Neutrophil (primary cell): Measurements from ENCODE around the gene ANTXR1.

Experiments used
- H3K27ac ChIP-seq: fragments of 200-600 bp; sonication (generic); 2 replicates; pipeline ENCODE4 v1.5.1; 2016; ENCODE audit warnings: mild to moderate bottlenecking, moderate library complexity
- H3K27me3 ChIP-seq: fragments of 200-600 bp; sonication (generic); 2 replicates; pipeline ENCODE4 v1.6.0; 2016; ENCODE audit warnings: mild to moderate bottlenecking
- H3K36me3 ChIP-seq: fragments of 200-600 bp; sonication (generic); 2 replicates; pipeline ENCODE4 v1.5.1; 2017
- H3K4me1 ChIP-seq, 2 experiments: fragments of 200-600 bp in 1 of 2; sonication (generic) in 1 of 2; 1 replicate in 1 of 2; 2 replicates in 1 of 2; pipeline versions ENCODE4 v1.5.1 to v1.6.1; 2013 to 2016; ENCODE audit warnings: low read depth in 1 of 2, low read length in 1 of 2, mild to moderate bottlenecking in 1 of 2, moderate library complexity in 1 of 2; ENCODE audit not compliant: control insufficient read depth in 1 of 2, insufficient read depth in 1 of 2
- H3K4me3 ChIP-seq, 2 experiments: fragments of 200-600 bp in 1 of 2; sonication (generic) in 1 of 2; 1 replicate in 1 of 2; 2 replicates in 1 of 2; pipeline ENCODE4 v1.5.1; 2013 to 2016; ENCODE audit warnings: low read depth in 1 of 2, low read length in 1 of 2, mild to moderate bottlenecking in 1 of 2, moderate library complexity in 1 of 2
- H3K9me3 ChIP-seq: fragments of 200-600 bp; sonication (generic); 2 replicates; pipeline ENCODE4 v1.5.1; 2016
- TF ChIP-seq, protein P1 (sequence below): fragments of 200-600 bp; sonication (generic); IDR thresholded peaks from 2 replicates; pipeline ENCODE4 v1.5.1; 2016; ENCODE audit warnings: antibody characterized with exemption

The ANTXR1 gene

DNA sequence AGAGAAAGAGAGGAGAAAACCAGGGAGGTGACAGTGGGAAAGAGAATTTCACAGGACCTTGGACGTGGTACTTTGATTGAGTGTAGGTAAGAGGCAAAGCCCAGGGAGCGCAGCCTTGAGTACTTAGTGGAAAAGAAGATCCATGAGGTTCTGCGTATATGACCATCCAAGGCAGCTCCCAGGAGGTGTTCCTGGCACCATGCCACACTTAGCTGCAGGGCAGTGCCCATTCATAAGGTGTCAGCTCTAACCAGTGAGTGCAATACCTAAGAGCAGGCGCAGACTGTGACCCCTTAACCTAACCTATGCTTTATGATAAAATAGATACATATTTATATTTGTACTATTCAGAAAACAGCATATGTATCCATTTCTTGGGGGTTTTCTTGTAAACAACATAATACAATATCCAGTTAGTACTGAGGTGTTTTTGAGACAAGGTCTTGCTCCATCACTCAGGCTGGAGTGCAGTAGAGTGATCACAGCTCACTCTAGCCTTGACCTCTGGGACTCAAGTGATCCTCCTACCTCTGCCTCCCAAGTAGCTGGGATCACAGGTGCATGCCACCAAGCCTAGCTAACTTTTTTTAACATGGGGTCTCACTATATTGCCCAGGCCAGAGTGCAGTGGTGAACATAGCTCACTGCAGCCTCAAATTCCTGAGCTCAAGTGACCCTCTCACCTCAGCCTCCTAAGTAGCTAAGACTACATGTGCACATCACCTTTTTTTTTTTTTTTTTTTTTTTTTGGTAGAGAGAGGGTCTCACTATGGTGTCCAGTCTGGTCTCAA, 199.5 kb downstream of the ANTXR1 start:
- Histone ChIP-seq H3K9me3 (no peaks in the 10 kb centered on the region), H3K27me3 (no peaks in the 10 kb centered on the region), H3K4me3 (no peak overlapping the region), H3K27ac (no peak overlapping the region), H3K36me3 (no peaks in the 10 kb centered on the region), H3K4me1 (no peaks in the 10 kb centered on the region)
- TF ChIP-seq, protein P1, sequence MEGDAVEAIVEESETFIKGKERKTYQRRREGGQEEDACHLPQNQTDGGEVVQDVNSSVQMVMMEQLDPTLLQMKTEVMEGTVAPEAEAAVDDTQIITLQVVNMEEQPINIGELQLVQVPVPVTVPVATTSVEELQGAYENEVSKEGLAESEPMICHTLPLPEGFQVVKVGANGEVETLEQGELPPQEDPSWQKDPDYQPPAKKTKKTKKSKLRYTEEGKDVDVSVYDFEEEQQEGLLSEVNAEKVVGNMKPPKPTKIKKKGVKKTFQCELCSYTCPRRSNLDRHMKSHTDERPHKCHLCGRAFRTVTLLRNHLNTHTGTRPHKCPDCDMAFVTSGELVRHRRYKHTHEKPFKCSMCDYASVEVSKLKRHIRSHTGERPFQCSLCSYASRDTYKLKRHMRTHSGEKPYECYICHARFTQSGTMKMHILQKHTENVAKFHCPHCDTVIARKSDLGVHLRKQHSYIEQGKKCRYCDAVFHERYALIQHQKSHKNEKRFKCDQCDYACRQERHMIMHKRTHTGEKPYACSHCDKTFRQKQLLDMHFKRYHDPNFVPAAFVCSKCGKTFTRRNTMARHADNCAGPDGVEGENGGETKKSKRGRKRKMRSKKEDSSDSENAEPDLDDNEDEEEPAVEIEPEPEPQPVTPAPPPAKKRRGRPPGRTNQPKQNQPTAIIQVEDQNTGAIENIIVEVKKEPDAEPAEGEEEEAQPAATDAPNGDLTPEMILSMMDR = no peak

DNA sequence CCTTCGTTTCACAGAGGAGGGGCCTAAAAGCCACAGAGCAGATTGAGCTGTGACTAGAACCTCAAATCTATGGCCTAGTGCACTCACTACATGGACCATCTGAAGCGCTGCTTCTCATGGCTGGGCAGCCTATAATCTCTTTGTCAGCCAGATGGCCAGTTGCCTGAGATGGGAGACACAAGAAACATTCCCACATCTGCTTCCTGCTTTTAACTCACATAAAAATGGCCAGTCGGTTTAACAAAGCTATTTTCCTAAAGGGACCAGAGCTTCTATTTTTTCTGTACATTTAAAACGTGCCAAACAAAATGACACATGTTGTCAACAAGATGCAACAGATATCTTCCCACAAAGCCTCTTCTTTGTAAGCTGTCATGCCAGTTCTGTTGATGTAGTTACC, 200.2 kb downstream of the ANTXR1 start:
- Histone ChIP-seq H3K4me3 (no peak overlapping the region), H3K27me3 (no peaks in the 10 kb centered on the region), H3K4me1 (no peaks in the 10 kb centered on the region), H3K27ac (no peak overlapping the region), H3K9me3 (no peaks in the 10 kb centered on the region), H3K36me3 (no peaks in the 10 kb centered on the region)
- TF ChIP-seq, protein P1 = no peak

DNA sequence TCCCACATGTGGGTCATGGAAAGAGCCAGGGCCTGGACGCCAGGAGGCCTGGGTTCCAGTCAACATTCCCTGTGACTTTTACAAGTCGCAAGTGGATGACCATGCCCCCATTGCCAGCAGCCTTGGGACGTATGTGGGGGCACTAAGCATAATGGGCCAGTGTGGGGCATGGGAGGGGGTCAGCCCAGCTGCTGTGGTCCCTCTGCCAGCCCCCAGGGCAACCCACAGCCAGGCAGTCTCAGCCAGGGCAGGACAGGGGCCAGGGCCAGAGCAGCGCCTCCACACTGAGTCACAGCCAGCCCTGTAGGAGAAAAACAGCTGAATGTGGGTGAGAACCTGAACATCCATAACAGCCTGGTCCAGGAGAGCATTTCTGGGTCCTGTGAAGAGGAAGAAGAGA, 200.8 kb downstream of the ANTXR1 start:
- Histone ChIP-seq H3K36me3 (no peaks in the 10 kb centered on the region), H3K27me3 (no peaks in the 10 kb centered on the region), H3K4me3 (no peak overlapping the region), H3K4me1 (no peaks in the 10 kb centered on the region), H3K9me3 (no peaks in the 10 kb centered on the region), H3K27ac (no peak overlapping the region)
- TF ChIP-seq, protein P1 = no peak

DNA sequence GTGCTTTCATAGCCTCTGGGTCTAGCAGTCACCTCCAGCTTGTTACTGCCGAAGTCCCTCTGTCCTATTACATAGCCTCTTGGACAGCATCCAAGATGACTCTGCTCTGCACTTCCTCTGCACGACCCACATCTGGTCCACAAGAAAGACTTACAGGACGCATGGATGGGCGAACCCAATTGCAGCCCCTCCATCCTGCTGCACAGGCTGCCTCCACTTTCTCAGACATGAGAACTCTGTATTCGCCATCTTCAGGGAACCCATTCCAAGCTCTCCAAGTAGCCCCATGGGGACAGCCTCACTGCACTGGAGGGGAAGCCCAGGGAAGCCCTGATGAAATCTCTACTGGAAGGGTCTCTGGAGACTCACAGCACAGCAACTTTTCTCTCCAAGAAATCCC, 201.9 kb downstream of the ANTXR1 start:
- Histone ChIP-seq H3K27ac (no peak overlapping the region), H3K9me3 (no peaks in the 10 kb centered on the region), H3K4me1 (no peaks in the 10 kb centered on the region), H3K4me3 (no peak overlapping the region), H3K36me3 (no peaks in the 10 kb centered on the region), H3K27me3 (no peaks in the 10 kb centered on the region)
- TF ChIP-seq, protein P1 = no peak

DNA sequence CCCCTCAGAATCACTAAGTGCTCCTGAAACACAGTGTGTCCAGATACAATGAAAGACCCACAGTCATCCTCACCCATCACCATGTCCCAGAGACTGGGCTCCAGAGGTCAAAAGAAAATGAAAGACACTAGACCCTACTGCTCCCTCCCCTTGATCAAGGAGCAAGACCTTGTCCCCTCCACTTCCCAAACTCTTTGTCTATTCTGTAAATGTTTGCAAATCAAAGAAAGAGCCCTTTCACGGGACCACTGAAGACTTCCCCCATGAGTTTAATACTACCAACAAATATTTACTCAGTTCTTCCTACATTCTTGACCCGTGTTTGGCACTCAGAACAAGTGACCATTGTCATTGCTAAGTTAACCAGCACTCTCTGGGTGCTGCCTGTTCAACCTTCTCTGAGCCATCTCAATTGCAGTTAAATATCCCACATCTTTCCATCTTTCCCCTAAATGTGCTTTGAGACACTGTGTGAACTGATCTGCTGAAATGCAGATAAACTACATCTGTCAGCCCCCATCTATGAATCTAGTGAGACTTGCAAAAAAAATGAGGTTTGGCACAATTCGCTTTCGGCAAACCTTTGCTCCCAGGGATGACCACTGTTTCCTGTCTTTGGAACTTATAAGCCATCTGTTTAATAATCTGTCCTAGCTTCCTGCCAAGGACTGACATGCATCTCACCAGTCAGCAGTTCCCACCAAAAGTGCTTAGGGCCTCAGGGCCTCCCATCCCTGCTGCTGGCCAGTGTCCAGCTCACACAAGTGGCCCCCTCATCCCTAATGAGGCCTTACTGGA, 203.8 kb downstream of the ANTXR1 start:
- Histone ChIP-seq H3K27me3 (no peaks in the 10 kb centered on the region), H3K4me1 (no peaks in the 10 kb centered on the region), H3K36me3 (no peaks in the 10 kb centered on the region), H3K9me3 (no peaks in the 10 kb centered on the region), H3K4me3 (no peak overlapping the region), H3K27ac (no peak overlapping the region)
- TF ChIP-seq, protein P1 = no peak
